ENCODE measurements around the gene COX20.

- no peak for TF ChIP-seq EZH2 (IDR thresholded peaks at IDR 0.05; ENCODE audit: low read length)
- no peak for TF ChIP-seq CTCF (optimal IDR thresholded peaks at IDR 0.05 in 1 of 3, IDR thresholded peaks at IDR 0.05 in 1 of 3, conservative IDR thresholded peaks at IDR 0.05 in 1 of 3; ENCODE audit: extremely low read depth in 1 of 3, insufficient read depth in 2 of 3, low read length in 3 of 3)
Measured at GRCh38 chr1:244857761-244858160, 22.3 kb downstream of the COX20 start.

All from keratinocyte (primary cell).